Stomach (tissue), 9 donors: Measurements from ENCODE around the gene SPC25. TPM values are rescaled to one million over a fixed set of nuclear protein-coding genes. Genes with fewer than 3 reads are reported as not detected.

Source experiments
- DNase-seq, 2 donors: peaks; one replicate each; pipeline versions ENCODE4 v3.0.0 to v3.0.0-alpha.2; 2013 to 2019
- H3K27ac ChIP-seq, 5 donors: fragments of 200-600 bp in 4 of 5; sonication (generic) in 4 of 5; one replicate each; pipeline ENCODE4 v1.5.1; 2013 to 2019; ENCODE audit warnings: mild to moderate bottlenecking in 1 of 5, moderate library complexity in 1 of 5
- H3K27me3 ChIP-seq, 3 donors: fragments of 200-600 bp; sonication (generic); one replicate each; pipeline ENCODE4 v1.5.1; 2017 to 2019; ENCODE audit warnings: mixed run types in 1 of 3
- H3K36me3 ChIP-seq, 4 donors: fragments of 200-600 bp; sonication (generic); 1 replicate in 3 of 4; 2 replicates in 1 of 4; pipeline ENCODE4 v1.5.1; 2016 to 2019
- H3K4me1 ChIP-seq, 4 donors: fragments of 200-600 bp; sonication (generic); one replicate each; pipeline ENCODE4 v1.5.1; 2016 to 2019
- H3K4me3 ChIP-seq, 4 donors: fragments of 200-600 bp; sonication (generic) in 3 of 4; one replicate each; pipeline ENCODE4 v1.5.1; 2016 to 2019; ENCODE audit warnings: mild to moderate bottlenecking in 1 of 4
- H3K9me3 ChIP-seq, 4 donors: fragments of 200-600 bp; sonication (generic); one replicate each; pipeline ENCODE4 v1.5.1; 2016 to 2019
- CTCF ChIP-seq, 7 experiments: fragments of 450-650 bp in 4 of 7; fragments of 200-600 bp in 3 of 7; sonication (generic) in 3 of 7; IDR thresholded peaks; one replicate each; pipeline ENCODE4 v1.5.1; 2016 to 2019; ENCODE audit warnings: antibody characterized with exemption in 7 of 7, control low read depth in 2 of 7, mild to moderate bottlenecking in 1 of 7
- EP300 ChIP-seq: sonication (generic); formaldehyde crosslinking; IDR thresholded peaks from one replicate; pipeline ENCODE4 v1.6.1; 2017; ENCODE audit warnings: antibody characterized with exemption
- POLR2A ChIP-seq, 4 donors: fragments of 450-650 bp; IDR thresholded peaks; one replicate each; pipeline ENCODE4 v1.6.1; 2016; ENCODE audit warnings: antibody characterized with exemption in 4 of 4, control low read depth in 2 of 4, mild to moderate bottlenecking in 1 of 4, moderate library complexity in 1 of 4
- POLR2AphosphoS5 ChIP-seq, 3 donors: sonication (generic); formaldehyde crosslinking; IDR thresholded peaks; one replicate each; pipeline ENCODE4 v1.6.1; 2016; ENCODE audit warnings: antibody characterized with exemption in 3 of 3
- WGBS, 5 donors: extraction: QIAGEN DNeasy Blood & Tissue Kit in 3 of 5; methylation state at CpG; one replicate each; pipeline versions ENCODE4 v1.1.5 to v1.1.7; 2013 to 2018; 5-methylcytosine and 5-hydroxymethylcytosine counted together
- intact Hi-C: fragments of 100-400 bp; cut with DNase I; formaldehyde crosslinking; loops from one replicate; pipeline ENCODE4 v1.15.1; 2023; ENCODE audit warnings: low total_unique reads
- polyA plus RNA-seq, 3 donors: library from polyadenylated mRNA; stranded (reverse); fragments of 200-250 nt; gene quantifications; one replicate each; pipeline ENCODE4 v1.2.3, GENCODE V29; 2013
- total RNA-seq, 5 donors: library from RNA; depleted of rRNA; stranded (reverse); fragments of >200 nt; gene quantifications; one replicate each; pipeline versions ENCODE4 v1.1.0 to v1.2.3, GENCODE V29; 2014 to 2016
- donor health status: healthy with polysubstance abuse.
- donor health status: Bipolar disorder and iron deficiency.
- donor health status: healthy.

The SPC25 gene
- total and polyA plus RNA-seq, 8 donors, result 0.87 to 4.7 (median 2.9) TPM; not detected in 3

GRCh38 chr2:168915441-168916330, 25.5 kb upstream of the SPC25 start:
- no peak for TF ChIP-seq EP300
- TF ChIP-seq POLR2A (IDR thresholded peaks at IDR 0.05), result no peak
- no peak for TF ChIP-seq POLR2AphosphoS5 (IDR thresholded peaks at IDR 0.05)
- TF ChIP-seq CTCF (IDR thresholded peaks at IDR 0.05), result no peak
- no peak overlapping the region for H3K4me3 ChIP-seq
- H3K27me3 ChIP-seq, result peaks cover 0 to 3% (median 0%) of the 10 kb centered on the region in 3 donors
- no peak for DNase-seq
- no peaks in the 10 kb centered on the region for H3K36me3 ChIP-seq
- 87 to 97% (median 90%) methylated on average over 3 of the region's 3 CpGs for WGBS, 5 donors
- intact Hi-C loops, result loop anchor here (10.0 kb wide), 1 partner anchor 571 kb away; no protein-coding TSS in a partner anchor
- no peak overlapping the region for H3K27ac ChIP-seq
- H3K4me1 ChIP-seq, result peaks cover 0 to 6% (median 2%) of the 10 kb centered on the region in 4 donors
- H3K9me3 ChIP-seq, result peaks cover 0 to 4% (median 2%) of the 10 kb centered on the region in 4 donors

- no peak for DNase-seq
- Histone ChIP-seq H3K36me3 (no peaks in the 10 kb centered on the region), H3K27me3 (peaks cover 0 to 3% (median 0%) of the 10 kb centered on the region in 3 donors), H3K9me3 (peaks cover 0 to 4% (median 2%) of the 10 kb centered on the region in 4 donors), H3K4me1 (peaks cover 0 to 6% (median 2%) of the 10 kb centered on the region in 4 donors), H3K4me3 (no peak overlapping the region), H3K27ac (no peak overlapping the region)
- intact Hi-C loops, result loop anchor here (10.0 kb wide), 1 partner anchor 569 kb away; no protein-coding TSS in a partner anchor
- 86 to 95% (median 88%) methylated on average over 4 of the region's 4 CpGs for WGBS, 5 donors
- TF ChIP-seq POLR2A (IDR thresholded peaks at IDR 0.05) (no peak), CTCF (IDR thresholded peaks at IDR 0.05) (no peak)
Measured at GRCh38 chr2:168913495-168913894, 23.3 kb upstream of the SPC25 start.

GRCh38 chr2:168912901-168913369, 22.7 kb upstream of the SPC25 start:
- intact Hi-C loops, result loop anchor here (10.0 kb wide), 1 partner anchor 568 kb away; no protein-coding TSS in a partner anchor

More at GRCh38 chr2:168912901-168913369, 22.7 kb upstream of the SPC25 start:
- Histone ChIP-seq H3K9me3 (peaks cover 0 to 4% (median 2%) of the 10 kb centered on the region in 4 donors), H3K4me1 (peaks cover 0 to 6% (median 2%) of the 10 kb centered on the region in 4 donors), H3K27ac (no peak overlapping the region), H3K27me3 (peaks cover 0 to 3% (median 0%) of the 10 kb centered on the region in 3 donors), H3K4me3 (no peak overlapping the region), H3K36me3 (no peaks in the 10 kb centered on the region)
- peak; percentile 29 to 60 for DNase-seq
- no peak for TF ChIP-seq POLR2A (IDR thresholded peaks at IDR 0.05)
- no peak for TF ChIP-seq POLR2AphosphoS5 (IDR thresholded peaks at IDR 0.05)
- no peak for TF ChIP-seq EP300
- TF ChIP-seq CTCF (IDR thresholded peaks at IDR 0.05), result no peak
- WGBS, 5 donors, result 26 to 57% (median 29%) methylated on average over 20 to 21 of the region's 21 CpGs
